Large intestine (tissue), 3 donors: ENCODE results near the gene GPR107. TPM values are rescaled to one million over a fixed set of nuclear protein-coding genes. Genes with fewer than 3 reads are reported as not detected.
A peak's percentile ranks its signal among the peaks of the same experiment; 100 is the strongest.

Experiments
- DNase-seq, 2 donors: peaks; one replicate each; pipeline versions ENCODE4 v3.0.0 to v3.0.0-alpha.2; 2013
- H3K27ac ChIP-seq: one replicate; pipeline ENCODE4 v1.5.1; 2013; ENCODE audit warnings: low read length
- H3K27me3 ChIP-seq: 2 replicates; pipeline ENCODE4 v1.6.1; 2013; ENCODE audit warnings: low read length; ENCODE audit not compliant: control insufficient read depth, insufficient read depth
- H3K36me3 ChIP-seq: 2 replicates; pipeline ENCODE4 v1.6.1; 2013; ENCODE audit warnings: low read length; ENCODE audit not compliant: control insufficient read depth, insufficient read depth
- H3K4me1 ChIP-seq: one replicate; pipeline ENCODE4 v1.6.1; 2013; ENCODE audit warnings: low read length; ENCODE audit not compliant: control insufficient read depth, insufficient read depth
- H3K4me3 ChIP-seq: one replicate; pipeline ENCODE4 v1.5.1; 2013; ENCODE audit warnings: low read length
- H3K9me3 ChIP-seq: one replicate; pipeline ENCODE4 v1.6.1; 2013; ENCODE audit warnings: mild to moderate bottlenecking, low read depth, low read length, moderate library complexity; ENCODE audit not compliant: control insufficient read depth
- WGBS: methylation state at CpG from one replicate; pipeline ENCODE4 v1.1.5; 2013; ENCODE audit warnings: low lambda C conversion rate; ENCODE audit not compliant: insufficient coverage; 5-methylcytosine and 5-hydroxymethylcytosine counted together
- polyA plus RNA-seq: library from polyadenylated mRNA; unstranded; fragments of 120-200 nt; gene quantifications from one replicate; pipeline ENCODE4 v1.2.1, GENCODE V29; 2013

Gene GPR107
- polyA plus RNA-seq, 1 donor, result 32.3 TPM

DNA sequence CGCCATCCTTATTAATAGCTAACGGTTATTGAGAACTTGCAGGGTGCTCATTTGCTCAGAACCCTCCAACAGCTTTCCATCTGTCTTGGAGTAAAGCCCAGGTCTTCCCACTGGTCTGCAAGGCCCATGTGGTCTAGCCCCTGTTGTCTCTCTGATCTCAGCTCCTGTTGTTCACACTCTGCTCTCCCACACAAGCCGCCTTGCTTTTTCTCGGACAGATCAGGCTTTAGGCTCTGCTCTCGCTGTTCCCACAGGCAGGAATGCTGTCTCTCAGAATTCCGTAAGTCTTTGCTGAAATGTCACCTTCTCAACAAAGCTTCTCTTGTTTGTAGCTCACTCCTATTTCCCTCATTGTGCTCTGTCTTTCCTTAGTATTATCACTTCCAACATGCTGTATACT, 34.3 kb downstream of the GPR107 start:
- Histone ChIP-seq H3K9me3 (no peaks in the 10 kb centered on the region), H3K27ac (no peak overlapping the region), H3K4me1 (no peaks in the 10 kb centered on the region), H3K4me3 (no peak overlapping the region), H3K36me3 (peaks cover 53% of the 10 kb centered on the region), H3K27me3 (no peaks in the 10 kb centered on the region)
- no peak for DNase-seq
- 80% methylated on average over 2 of the region's 6 CpGs for WGBS

DNA sequence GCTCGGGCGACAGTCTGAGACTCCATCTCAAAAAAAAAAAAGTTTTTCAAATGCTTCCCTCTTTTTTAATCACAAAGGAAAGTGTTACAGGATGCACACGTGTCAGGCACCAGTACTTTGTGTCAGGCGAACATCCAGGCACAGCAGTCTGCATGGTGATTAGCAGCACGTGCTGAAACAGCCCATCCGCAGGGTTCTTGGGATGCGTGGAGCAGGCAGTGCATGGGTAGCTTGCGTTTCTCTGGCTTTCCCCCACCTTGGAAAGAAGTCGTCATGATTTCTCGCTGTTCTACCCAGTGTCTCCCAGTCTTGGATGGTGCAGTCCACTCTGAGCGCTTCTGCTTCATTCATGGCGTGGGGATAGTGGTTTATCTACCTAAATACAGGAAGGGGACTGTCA, 35.4 kb downstream of the GPR107 start:
- Histone ChIP-seq H3K9me3 (no peaks in the 10 kb centered on the region), H3K4me3 (no peak overlapping the region), H3K27me3 (no peaks in the 10 kb centered on the region), H3K36me3 (peaks cover 55% of the 10 kb centered on the region), H3K4me1 (no peaks in the 10 kb centered on the region), H3K27ac (no peak overlapping the region)
- no CpG with 5 or more reads among the region's 12 CpGs for WGBS
- no peak for DNase-seq

DNA sequence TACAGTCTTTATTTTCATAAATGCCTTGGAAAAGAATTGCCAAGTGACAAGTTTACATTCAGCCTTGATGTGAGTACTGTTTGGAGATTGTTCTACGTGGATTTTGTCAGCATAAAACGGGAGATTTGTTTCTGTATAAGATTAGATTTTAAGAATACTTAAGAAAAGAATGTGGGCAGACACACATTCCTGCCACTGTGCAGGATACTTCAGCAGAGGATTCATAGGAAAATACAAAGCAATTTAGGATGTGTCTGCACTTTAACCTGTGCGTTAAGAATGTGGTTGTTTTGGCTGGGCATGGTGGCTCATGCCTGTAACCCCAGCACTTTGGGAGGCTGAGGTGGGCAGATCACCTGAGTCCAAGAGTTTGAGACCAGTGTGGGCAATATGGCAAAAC, 37.2 kb downstream of the GPR107 start:
- no peaks in the 10 kb centered on the region for H3K9me3 ChIP-seq
- H3K27me3 ChIP-seq, result no peaks in the 10 kb centered on the region
- no peak overlapping the region for H3K27ac ChIP-seq
- no peak for DNase-seq
- no peaks in the 10 kb centered on the region for H3K4me1 ChIP-seq
- WGBS, result 88% methylated on average over 1 of the region's 3 CpGs
- H3K36me3 ChIP-seq, result peaks cover 58% of the 10 kb centered on the region
- H3K4me3 ChIP-seq, result no peak overlapping the region

DNA sequence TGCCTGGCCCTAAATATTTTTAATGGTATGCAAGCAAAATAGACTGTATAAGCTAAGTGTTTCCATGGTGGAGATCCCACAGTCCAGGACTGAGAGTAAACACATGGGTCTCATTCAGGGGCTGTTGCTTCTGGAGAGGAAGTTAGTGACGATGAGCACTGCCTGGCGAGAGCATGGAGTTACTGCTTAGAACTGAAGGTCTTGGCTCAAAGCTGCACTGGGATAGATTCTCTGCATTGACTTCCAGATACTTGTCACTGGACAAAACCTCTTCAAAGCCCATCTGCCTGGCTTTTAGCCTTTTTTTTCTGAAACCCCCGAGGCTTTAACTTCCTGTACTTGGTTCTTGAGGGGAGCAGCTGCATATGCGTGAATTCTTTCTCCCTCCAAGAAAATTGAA, 39.2 kb downstream of the GPR107 start:
- Histone ChIP-seq H3K36me3 (peaks cover 61% of the 10 kb centered on the region), H3K4me3 (no peak overlapping the region)
- DNase-seq, result no peak

DNA sequence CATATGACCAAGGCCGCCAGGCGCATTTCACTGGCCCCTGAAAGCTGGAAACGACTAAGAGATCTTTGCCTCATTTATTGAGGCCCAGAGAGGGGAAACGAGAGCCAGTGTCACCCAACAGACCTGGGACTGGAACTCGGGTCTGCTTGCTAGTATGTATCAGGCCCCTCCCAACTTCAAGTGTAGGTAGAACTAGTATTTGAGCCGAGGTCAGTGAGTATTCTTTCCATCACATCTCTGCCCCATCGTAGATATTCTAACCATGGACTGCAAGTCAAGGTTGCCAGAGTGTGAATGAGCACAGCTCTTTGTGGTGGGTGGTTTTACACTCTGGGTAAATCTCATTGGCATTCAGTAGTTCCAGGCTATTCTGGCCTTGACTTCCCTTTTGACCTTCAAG, 42.2 kb downstream of the GPR107 start:
- WGBS, result no CpG with 5 or more reads among the region's 7 CpGs
- H3K27me3 ChIP-seq, result no peaks in the 10 kb centered on the region
- no peaks in the 10 kb centered on the region for H3K4me1 ChIP-seq
- no peak overlapping the region for H3K27ac ChIP-seq
- H3K9me3 ChIP-seq, result no peaks in the 10 kb centered on the region
- H3K4me3 ChIP-seq, result no peak overlapping the region
- no peak for DNase-seq
- peaks cover 72% of the 10 kb centered on the region for H3K36me3 ChIP-seq

More for the DNA sequence above, 39.2 kb downstream of the GPR107 start:
- no peaks in the 10 kb centered on the region for H3K4me1 ChIP-seq
- no peaks in the 10 kb centered on the region for H3K9me3 ChIP-seq
- no peak overlapping the region for H3K27ac ChIP-seq
- no CpG with 5 or more reads among the region's 4 CpGs for WGBS
- H3K27me3 ChIP-seq, result no peaks in the 10 kb centered on the region

DNA sequence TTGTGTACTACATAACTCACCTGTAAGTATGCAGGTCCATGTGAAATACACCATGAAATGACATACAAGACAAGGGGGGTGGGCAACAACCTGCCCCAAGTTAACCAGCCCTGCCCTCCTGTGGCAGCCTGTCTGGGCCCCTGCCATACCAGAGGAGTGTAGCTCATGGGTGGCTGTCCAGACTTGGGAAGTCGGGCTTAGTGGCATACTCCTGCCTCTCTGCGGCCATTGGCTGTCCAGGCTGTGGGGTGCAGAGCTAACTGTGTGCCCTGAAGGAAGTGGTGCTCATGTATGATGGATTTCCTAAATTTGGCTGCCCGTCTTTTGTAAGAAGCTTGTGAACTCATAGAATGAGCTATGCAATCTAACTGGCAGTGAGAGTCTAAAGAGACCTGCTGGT, 47.0 kb downstream of the GPR107 start:
- H3K36me3 ChIP-seq, result peaks cover 87% of the 10 kb centered on the region
- no peak overlapping the region for H3K27ac ChIP-seq
- no peaks in the 10 kb centered on the region for H3K4me1 ChIP-seq
- H3K9me3 ChIP-seq, result no peaks in the 10 kb centered on the region
- no peaks in the 10 kb centered on the region for H3K27me3 ChIP-seq
- no peak overlapping the region for H3K4me3 ChIP-seq
- DNase-seq, result no peak
- no CpG with 5 or more reads among the region's 3 CpGs for WGBS

DNA sequence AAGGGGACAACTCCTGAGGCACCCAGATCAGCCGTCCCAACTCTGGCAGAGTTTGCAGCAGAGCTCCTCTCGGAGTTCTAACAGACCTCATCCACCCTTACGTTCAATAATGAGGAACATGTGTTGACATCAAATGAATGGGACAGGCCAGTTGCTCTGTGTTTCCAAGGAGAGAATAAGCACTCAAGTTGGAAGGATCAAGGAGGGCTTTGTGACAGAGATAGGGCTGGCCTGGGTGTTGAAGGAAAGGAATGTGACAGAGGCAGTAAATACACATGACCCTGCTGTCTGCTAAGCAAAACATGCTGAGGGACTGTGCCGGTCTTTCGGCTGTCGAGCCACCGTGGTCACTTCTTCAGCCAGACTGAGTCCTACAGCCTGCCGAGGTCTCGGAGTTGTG, 48.2 kb downstream of the GPR107 start:
- no peak overlapping the region for H3K4me3 ChIP-seq
- H3K27ac ChIP-seq, result no peak overlapping the region
- DNase-seq, result no peak
- no peaks in the 10 kb centered on the region for H3K27me3 ChIP-seq
- no peaks in the 10 kb centered on the region for H3K4me1 ChIP-seq
- H3K36me3 ChIP-seq, result peaks cover 86% of the 10 kb centered on the region
- WGBS, result no CpG with 5 or more reads among the region's 9 CpGs
- H3K9me3 ChIP-seq, result no peaks in the 10 kb centered on the region

DNA sequence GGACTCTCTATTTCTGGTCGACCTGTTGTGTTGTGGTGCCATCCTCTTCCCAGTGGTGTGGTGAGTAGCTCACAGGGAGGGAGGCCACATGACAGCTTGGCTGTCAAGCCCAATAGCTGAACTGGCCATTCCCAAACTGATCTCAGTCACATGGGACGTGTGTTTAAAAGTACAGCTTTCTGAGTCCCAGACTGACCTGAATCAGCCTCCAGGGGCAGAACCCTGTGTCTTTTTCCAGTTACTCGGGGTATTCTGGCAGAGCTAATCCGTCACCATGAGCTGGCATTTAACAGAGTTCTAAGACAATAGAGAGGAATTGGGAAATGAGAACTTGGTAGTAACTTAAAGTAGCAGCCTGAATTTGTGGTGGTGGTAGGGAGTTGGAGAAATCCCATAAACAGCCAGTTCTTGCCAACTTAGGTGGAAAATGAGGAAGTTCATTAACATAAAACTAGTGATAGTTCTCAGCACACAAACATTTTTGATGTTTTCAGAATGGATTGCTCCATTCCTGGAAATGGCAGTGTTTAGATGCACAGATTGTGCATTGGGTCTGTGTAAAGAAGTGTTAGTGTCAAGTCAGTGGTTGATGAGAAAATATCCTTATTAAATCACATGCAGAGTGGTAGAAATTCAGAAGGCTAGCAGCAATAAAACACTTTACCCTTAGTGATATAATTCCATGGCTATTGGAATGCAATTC, 50.9 kb downstream of the GPR107 start:
- Histone ChIP-seq H3K4me3 (no peak overlapping the region), H3K4me1 (no peaks in the 10 kb centered on the region), H3K27me3 (no peaks in the 10 kb centered on the region), H3K36me3 (peaks cover 80% of the 10 kb centered on the region), H3K9me3 (no peaks in the 10 kb centered on the region), H3K27ac (no peak overlapping the region)
- no CpG with 5 or more reads among the region's 4 CpGs for WGBS
- DNase-seq, result no peak

DNA sequence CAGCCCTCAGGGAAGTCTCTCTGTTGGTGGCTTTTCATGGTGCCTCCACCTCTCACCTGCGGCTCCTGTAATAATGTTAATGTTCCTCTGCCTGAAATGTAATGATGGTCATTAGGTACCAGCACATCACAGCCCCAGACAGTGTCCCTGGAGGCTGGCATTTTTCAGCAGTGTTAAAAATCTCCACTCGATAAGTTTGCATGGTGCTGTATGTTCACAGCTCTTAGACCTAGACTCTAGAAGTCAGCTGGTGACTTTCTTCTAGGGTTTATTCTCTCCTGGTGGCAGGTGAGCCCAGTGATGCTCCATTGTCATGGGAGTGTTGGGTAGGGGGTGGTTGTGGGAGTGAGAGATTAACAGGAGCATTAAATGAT, 53.1 kb downstream of the GPR107 start:
- Histone ChIP-seq H3K4me1 (no peaks in the 10 kb centered on the region), H3K4me3 (no peak overlapping the region), H3K27ac (no peak overlapping the region), H3K27me3 (no peaks in the 10 kb centered on the region), H3K36me3 (peaks cover 78% of the 10 kb centered on the region), H3K9me3 (no peaks in the 10 kb centered on the region)
- WGBS, result no CpG with 5 or more reads among the region's 2 CpGs
- DNase-seq, result peak in 1 of 2 donors; percentile 10

DNA sequence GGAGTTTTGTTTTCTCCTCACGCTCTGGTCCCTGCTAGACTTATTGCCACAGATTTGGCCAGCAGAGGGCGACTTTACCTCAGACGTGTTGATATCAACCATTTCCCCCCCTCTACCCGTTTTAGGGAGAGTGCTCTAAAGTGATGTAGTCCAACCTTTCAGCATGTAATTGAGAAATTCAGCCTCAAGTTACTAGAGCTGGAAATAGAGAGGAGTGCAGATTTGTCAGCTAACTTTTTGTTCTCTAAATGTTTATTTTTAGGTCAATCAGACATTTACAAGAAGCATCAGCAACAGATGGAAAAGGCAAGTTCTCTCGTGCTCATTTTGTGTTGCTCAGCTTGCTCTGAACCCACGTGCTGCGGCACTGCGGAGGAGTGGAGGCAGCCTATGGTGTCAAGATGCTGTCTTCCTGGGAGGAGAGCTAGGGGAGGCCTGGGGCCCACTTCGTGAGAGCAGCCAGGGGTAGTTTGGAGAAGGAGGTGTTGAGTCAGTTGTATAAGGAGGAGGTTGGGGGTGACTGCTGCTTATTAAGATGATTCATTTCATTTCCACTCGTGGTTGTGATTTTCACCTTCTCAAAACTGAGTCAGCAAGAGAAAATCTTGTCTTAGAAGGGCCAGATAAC, 53.6 kb downstream of the GPR107 start:
- H3K4me1 ChIP-seq, result no peaks in the 10 kb centered on the region
- no peak overlapping the region for H3K27ac ChIP-seq
- H3K9me3 ChIP-seq, result no peaks in the 10 kb centered on the region
- H3K4me3 ChIP-seq, result no peak overlapping the region
- peaks cover 78% of the 10 kb centered on the region for H3K36me3 ChIP-seq
- no CpG with 5 or more reads among the region's 10 CpGs for WGBS
- no peaks in the 10 kb centered on the region for H3K27me3 ChIP-seq
- DNase-seq, result peak; percentile 34 to 52

DNA sequence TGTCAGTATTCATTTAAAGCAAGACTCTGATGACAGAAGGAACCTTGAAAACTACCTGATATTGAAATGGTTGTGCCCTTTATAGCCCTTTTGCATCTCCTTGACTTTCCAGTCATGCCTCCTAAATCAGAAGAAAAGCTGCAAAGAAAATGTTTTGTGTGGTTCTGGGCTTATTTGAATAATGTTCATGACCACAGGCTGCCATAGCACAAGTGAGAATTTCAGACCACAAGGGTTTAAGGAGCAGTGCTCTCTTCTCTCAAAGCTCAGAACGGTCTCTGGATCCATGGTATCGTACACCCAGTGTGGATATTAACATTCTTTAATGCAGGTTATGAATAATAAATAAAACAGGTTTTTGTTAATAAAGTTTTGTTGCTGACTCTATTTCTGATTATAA, 54.2 kb downstream of the GPR107 start:
- H3K9me3 ChIP-seq, result no peaks in the 10 kb centered on the region
- DNase-seq, result no peak
- no peaks in the 10 kb centered on the region for H3K4me1 ChIP-seq
- no peak overlapping the region for H3K4me3 ChIP-seq
- WGBS, result no CpG with 5 or more reads among the region's 2 CpGs
- no peak overlapping the region for H3K27ac ChIP-seq
- peaks cover 74% of the 10 kb centered on the region for H3K36me3 ChIP-seq
- H3K27me3 ChIP-seq, result no peaks in the 10 kb centered on the region
